Liver (tissue), 3 donors: ENCODE measurements around the gene RELCH.

Experiments
- CTCF ChIP-seq: fragments of 150-350 bp; IDR thresholded peaks from 2 replicates; pipeline ENCODE4 v1.5.1; 2017; ENCODE audit warnings: improper control_type of control experiment, low read depth, low read length; ENCODE audit not compliant: missing input control
- GABPA ChIP-seq, 2 donors: IDR thresholded peaks in 1 of 2; conservative IDR thresholded peaks in 1 of 2; 2 replicates each; pipeline ENCODE4 v1.6.1; 2016; ENCODE audit warnings: antibody characterized with exemption in 2 of 2, mild to moderate bottlenecking in 1 of 2, moderate library complexity in 1 of 2
- TAF1 ChIP-seq: conservative IDR thresholded peaks from 2 replicates; pipeline ENCODE4 v1.6.1; 2016; ENCODE audit warnings: antibody characterized with exemption, mild to moderate bottlenecking
- TF ChIP-seq, protein P1 (sequence below): IDR thresholded peaks from 2 replicates; pipeline ENCODE4 v1.6.1; 2016; ENCODE audit warnings: antibody characterized with exemption
- TF ChIP-seq, protein P2 (sequence below): IDR thresholded peaks from 2 replicates; pipeline ENCODE4 v1.6.1; 2016; ENCODE audit warnings: antibody characterized with exemption
- donor health status: healthy.
- donor health status: healthy.

DNA sequence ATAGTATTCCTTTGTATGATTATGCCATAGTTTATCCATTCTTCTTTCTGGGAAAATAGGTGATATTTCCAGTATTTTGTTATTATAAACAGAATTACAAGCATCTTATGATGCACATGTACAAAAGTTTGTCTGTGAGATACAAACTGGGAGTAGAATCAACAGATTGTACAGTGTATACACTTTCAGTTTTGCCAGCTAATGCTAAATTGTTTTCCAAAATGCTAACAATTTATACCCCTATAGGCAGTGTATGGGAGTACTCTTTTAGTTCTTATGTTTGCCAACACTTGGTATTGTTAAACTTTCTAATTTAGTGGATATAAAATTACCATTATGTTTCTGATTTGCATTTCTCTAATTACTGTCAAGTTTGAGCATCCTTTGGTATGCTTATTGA, 107.0 kb downstream of the RELCH start:
- TF ChIP-seq GABPA (IDR thresholded peaks at IDR 0.05 in 1 of 2, conservative IDR thresholded peaks at IDR 0.05 in 1 of 2) (no peak), TAF1 (no peak), CTCF (no peak)
- TF ChIP-seq, protein P1, sequence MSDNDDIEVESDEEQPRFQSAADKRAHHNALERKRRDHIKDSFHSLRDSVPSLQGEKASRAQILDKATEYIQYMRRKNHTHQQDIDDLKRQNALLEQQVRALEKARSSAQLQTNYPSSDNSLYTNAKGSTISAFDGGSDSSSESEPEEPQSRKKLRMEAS, result no peak
- TF ChIP-seq, protein P2, sequence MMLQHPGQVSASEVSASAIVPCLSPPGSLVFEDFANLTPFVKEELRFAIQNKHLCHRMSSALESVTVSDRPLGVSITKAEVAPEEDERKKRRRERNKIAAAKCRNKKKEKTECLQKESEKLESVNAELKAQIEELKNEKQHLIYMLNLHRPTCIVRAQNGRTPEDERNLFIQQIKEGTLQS, result no peak
